HG03196 (cell line): Measurements from ENCODE around the gene DPEP1.
"Not testable (repeated sequence)": the region's sequence is repeated elsewhere in the genome, so short reads cannot be mapped to it uniquely, and the experiment has no call there.

Experiments
- ATAC-seq: cut with Tn5 transposase; IDR thresholded peaks from one replicate; pipeline ENCODE4 v1.9.1; 2021; ENCODE audit not compliant: unreplicated experiment

Gene DPEP1

DNA sequence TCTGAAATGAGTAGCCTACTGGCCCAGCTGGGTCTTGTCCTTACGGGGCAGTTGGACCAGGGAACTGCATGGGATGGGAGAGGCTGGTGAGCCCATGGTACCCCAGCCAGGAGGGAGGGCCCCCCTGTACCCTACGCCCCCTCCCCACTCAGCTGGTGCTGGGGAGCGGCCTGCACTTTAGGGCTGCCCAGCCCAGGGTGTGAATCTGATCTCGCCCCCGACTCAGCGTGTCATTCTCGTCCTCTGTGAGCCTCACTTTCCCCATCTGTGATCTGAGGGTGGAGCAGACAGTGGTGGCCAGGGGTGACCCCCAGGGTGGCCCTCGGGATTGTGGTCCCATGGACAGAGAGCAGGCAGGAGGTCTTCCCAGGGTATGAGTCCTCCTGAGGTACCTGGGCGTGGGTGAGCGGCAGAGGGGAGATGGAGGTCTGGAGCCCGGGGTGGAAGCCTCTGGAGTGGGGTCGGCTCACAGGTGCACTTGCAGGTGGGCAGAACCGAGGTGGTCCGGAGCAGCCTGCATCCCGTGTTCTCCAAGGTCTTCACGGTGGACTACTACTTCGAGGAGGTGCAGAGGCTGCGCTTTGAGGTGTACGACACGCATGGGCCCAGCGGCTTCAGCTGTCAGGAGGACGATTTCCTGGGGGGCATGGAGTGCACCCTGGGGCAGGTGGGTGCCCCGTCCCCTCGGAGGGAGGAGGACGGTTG is 36.2 kb upstream of the DPEP1 start:
- ATAC-seq, result no peak

DNA sequence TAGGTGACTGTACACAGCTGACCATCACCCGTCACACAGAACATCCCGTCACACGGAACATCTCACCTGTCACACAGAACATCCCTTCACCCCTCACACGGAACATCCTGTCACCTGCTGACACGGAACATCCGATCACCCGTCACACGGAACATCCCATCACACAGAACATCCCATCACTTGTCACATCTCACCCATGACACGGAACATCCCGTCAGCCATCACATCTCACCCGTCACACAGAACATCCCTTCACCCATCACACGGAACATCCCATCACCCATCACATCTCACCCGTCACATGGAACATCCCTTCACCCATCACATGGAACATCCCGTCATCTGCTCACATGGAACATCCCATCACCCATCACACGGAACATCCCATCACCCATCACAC is 34.1 kb upstream of the DPEP1 start:
- no peak for ATAC-seq

DNA sequence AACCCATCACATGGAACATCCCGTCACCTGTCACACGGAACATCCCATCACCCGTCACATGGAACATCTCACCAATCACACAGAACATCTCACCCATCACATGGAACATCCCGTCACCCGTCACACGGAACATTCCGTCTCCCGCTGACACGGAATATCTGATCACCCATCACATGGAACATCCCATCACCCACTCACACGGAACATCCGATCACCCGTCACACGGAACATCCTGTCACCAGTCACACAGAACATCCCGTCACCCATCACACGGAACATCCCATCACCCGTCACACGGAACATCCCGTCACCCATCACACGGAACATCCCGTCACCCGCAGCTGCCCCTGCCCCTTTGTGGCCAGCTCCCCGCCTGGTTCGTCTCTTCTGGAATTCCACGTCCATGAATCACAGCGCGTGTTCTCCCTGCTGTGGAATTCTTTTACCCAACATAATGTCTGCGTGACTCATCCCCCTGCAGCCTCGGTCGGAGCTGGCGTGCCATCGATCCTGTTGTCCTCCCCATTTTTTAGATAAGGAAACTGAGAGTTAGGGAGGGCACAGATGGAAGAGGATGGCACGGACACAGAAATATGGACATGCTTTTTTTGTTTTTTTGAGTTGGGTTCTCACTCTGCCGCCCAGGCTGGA is 32.3 kb upstream of the DPEP1 start:
- ATAC-seq, result no peak

DNA sequence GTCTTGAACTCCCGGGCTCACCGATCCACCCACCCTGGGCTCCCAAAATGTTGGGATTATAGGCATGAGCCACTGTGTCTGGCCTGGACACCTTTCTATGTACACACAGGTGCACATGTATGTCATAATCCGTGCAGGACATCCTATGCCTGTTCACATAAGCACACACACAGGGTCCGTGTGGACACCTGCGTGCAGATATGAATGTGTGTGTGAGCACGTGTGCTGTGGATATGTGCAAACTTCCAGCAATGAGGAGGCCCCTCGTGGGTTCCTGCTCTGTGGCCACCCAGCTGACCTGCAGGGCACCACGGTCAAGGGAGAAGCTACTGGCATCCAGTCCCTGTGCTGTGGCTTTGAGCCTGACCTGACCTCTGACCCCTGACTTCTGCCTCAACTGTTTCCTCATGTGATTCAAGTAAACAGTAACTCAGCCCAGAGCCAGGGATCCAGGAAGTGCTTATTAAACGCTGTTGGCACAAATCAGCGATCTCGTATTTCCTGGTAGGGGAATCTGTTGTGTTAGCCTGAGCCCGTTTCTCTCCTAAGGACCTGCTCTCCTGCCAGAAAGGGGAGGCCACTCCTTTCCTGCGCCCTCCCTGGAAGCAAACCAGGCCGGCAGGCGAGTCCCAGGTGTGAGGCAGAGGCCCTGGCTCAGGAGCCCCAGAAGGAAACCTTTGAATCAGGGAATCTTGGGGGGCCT is 31.4 kb upstream of the DPEP1 start:
- no peak for ATAC-seq

DNA sequence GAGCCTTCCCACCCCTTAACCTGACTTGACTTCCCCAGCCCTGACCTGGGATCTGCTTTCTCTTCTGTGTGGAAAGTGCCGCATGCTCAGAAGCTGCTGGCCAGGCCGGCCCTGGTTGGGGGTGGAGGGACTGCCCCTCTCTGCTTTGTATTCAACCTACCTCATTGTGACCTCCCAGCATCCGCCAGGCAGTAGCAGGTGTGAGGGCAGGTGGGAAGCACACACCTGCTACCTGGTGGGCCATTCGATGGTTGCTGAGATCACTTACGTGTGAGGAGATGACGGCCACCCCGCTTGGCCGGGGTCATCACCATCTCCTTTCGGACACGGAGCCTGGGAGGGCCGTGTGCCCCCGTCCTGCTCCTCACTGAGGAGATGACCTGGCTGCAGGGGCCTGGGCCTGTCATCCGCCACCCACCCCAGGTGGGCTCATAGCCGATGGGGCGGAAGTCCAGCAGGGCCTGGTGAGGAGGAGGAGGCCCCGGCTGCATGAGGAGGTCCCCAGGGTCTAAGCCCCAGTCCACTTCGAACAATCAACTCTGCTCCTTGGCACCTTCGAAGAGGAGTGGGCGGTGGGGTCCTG is 30.7 kb upstream of the DPEP1 start:
- no peak for ATAC-seq

DNA sequence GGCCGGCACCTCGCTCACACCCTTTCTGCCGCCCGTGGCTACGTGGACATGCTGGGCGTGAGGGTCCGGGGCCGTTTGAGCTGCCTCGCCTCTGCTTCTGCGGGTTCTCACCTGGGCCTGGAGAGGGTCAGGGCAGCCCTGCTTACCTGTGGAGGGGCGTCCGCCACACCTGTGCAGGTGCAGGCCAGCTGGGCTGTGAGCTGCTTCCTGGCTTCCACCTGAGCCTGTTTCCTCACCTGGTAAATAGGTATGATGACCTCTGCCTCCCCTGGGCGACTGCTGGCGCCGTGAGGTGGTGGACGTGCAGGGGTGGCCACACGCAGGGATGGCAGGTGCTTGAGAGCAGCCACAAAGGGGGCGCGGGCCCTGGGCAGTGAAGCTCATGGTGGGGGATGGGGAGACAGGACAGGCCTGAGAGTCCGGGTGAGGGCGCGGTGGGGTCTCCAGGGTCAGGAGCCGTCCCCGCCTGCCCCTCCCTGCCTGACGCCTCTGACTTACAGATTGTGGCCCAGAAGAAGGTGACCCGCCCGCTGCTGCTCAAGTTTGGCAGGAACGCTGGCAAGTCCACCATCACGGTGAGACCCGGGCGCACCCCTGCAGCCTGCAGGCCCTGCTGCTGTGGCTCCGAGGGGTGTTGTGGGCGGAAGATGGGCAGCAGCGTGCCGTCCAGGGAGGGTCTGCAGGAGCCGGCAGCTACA is 30.1 kb upstream of the DPEP1 start:
- no peak for ATAC-seq

DNA sequence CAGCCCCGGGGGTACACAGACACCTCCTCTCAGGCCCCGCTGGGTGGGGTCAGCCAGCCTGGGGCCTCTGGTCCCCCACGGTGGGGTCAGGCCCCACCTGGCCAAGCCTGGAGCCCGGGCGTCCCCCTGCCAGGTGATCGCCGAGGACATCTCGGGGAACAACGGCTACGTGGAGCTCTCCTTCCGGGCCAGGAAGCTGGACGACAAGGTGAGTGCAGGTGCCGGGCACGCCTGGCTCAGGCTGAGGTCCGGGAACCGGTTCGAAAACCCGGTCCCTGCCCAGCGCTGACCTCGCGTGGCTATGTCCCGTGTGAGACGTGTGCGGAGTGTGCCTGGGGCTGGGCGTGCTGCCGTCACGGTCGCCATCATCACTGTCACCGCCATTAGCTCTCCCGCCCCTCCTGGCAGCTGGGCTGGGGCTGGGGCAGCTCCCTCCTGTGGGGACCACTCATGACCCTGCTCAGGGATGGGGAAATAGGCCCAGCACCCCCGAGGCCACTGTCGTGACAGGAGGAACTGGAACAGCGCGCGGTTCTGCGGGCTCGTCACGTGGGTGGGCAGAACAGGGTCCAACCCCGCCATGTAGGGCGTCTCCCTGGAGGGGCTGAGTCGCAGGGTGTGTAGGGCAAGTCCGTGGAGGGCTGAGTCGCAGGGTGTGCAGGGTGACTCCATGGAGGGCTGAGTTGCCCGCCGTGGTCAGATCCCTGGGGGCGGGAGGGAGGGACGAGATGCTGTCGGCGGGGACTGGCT is 29.4 kb upstream of the DPEP1 start:
- ATAC-seq, result no peak

DNA sequence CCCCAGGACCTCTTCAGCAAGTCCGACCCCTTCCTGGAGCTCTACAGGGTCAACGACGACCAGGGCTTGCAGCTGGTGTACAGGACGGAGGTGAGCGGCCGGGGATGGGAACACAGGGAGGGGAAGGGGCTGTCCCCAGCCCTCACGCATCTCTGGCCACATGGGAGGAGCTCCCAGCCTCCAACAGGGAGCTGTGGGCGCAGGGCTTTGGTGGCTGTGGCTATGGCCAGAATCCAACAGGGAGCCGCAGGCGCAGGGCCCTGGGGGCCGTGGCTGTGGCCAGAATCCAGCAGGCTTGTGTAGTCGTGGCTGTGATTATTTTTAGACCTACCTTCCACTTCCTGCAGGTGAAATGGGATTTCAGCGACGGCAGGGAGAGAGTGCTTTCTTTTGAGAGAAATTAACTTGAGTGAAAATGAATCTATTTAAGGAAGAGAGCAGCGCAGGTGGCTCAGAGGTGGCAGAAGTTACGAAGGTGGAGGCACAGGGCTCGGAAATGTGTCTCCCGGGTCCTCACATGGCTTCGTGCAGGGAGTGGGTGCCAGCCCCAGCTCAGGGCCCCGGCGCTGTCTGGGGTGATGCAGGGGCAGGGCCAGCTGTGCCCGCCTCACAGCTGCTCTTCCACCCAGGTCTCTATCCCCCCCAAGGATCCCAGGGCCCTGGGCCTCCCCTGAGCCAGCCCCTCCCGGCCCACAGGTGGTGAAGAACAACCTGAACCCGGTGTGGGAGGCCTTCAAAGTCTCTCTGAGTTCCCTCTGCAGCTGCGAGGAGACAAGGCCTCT is 28.5 kb upstream of the DPEP1 start:
- no peak for ATAC-seq

DNA sequence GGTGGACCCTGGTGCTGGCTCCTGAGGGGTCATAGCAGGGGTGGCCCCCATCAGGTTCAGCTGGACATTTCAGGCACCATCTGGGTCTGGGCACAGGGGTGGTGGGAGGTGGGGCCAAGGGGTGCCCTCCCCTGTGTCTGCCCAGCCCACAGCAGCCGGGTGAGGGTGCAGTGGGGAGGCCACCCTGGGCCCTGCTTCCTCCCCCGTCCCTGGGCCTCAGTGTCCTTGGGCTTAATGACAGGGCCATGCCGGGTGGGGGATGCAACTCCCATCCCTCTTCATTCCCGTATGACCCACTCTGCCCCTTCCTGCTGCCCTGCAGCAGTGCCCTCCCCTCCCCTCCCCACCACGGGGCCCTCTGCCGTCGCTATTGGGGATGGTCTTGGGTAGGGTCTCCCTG is 27.2 kb upstream of the DPEP1 start:
- no peak for ATAC-seq

DNA sequence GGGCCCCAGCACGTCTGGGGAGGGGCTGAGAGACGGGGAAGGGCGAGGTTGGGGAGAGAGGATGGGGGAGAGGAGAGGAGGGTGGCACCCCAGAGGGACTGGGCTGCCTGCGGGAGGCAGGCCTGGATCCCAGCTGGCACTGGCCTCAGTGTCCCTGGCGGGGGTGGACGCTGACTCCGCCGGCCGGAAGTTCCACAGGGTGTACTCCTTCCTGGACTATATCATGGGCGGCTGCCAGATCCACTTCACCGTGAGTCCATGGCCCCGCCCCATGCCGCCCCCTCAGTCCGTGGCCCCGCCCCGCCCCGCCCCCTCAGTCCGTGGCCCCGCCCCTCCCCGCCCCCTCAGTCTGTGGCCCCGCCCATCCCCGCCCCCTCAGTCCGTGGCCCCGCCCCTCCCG is 26.6 kb upstream of the DPEP1 start:
- no peak for ATAC-seq

DNA sequence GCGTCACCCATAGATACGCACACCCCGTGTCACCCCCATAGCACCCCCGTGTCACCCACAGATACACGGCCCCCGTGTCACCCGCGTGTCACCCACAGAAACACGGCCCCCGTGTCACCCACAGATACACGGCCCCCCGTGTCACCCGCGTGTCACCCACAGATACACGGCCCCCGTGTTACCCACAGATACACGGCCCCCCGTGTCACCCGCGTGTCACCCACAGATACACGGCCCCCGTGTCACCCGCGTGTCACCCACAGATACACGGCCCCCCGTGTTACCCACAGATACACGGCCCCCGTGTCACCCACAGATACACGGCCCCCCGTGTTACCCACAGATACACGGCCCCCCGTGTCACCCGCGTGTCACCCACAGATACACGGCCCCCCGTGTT is 25.8 kb upstream of the DPEP1 start:
- not testable (repeated sequence) for ATAC-seq

DNA sequence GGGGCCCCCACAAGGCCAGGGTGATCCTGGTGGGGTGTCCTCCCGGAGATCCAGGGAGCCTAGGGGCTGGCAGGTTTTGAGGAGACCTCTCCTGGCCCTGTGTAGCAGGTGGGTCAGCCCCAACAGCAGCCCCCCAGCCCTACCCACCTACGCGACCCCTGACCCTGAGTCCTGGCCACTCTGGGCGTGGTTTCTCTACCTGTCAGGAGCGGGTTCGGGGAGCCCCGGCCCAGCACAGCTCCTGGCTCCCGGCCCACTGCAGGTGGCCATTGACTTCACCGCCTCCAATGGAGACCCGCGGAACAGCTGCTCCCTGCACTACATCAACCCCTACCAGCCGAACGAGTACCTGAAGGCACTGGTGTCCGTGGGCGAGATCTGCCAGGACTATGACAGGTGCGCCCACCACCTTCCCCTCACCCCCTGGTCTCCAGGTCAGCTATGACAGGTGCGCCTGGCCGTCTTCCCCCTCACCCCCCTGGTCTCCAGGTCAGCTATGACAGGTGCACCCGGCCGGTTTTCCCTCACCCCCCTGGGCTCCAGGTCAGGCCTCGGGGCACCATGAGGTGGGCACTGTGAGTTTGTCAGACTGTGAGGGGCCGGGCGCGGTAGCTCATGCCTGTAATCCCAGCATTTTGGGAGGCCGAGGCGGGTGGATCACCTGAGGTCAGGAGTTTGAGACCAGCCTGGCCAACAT is 24.9 kb upstream of the DPEP1 start:
- no peak for ATAC-seq

DNA sequence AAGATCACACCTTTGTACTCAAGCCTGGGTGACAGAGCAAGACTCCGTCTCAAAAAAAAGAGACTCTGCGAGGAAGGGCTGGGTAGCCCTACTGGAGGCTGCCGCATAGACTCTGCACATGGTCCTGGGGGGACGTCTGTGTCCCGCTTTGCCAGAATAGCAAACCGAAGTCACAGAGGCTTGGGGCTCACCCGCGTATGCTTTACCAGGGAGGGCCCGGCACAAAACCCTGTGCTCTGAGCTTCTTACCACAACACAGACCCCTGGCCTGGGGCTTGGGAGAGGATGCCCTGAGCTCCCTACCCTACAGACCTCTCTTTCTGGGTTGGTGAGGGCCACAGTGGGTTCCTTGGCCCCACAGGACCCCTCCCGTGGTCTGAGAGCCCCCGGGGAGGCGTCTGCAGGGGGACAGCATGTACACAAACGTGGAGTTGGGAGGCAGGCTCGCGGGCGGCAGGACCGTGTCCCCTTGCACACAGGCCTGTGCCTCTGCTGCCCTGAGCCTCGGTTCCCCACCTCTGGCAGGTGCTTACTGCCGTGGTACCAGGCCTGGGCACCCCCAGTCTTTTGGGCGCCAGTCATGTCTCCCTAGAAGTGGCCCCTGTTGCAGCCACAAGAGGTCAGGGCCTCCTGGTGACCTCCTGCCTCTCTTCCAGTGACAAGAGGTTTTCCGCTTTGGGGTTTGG is 24.1 kb upstream of the DPEP1 start:
- ATAC-seq, result no peak

DNA sequence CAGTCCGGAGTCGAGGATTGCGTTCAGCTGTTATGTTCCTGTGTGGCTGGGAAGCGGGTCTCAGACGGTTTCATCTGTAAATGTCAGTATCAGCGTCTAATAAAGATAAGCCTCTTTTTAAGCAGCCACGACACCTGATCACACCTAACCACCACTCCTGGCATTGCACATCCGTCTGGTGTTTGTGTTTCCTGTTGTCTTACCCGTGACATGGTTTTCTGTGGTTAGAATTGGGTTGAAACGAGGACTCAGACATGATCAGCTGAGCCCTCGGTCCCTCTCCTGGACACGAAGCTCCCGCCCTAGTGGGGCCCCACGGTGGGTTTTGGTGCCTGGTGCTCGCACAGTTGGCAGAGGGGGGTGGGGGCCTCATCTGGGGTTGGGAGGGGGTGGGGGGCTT is 19.6 kb upstream of the DPEP1 start:
- ATAC-seq, result no peak

DNA sequence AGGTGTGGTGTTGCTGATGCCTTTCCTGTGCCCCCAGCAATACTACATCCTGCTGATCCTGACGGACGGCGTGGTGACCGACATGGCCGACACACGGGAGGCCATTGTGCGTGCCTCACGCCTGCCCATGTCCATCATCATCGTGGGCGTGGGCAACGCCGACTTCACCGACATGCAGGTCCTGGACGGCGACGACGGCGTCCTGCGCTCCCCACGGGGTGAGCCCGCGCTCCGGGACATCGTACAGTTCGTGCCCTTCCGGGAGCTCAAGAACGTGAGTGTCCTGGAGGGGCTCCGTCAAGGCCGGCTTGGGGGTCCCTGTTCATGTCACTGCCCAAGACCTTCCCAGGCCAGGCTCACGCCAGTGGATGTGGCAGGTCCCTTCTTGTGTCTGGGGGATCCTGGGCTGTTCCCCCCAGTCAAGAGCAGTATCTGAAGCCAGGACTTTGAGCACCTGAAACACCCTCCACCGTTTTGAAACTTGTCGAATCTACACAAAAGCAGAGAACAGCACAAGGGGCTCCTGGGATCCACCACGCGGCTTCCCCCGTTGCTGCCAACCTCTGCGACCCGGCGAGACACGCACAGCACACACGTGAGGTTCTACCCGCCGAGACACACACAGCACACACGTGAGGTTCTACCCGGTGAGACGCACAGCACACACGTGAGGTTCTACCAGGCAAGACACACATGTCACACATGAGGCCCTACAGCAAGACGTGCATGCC is 17.9 kb upstream of the DPEP1 start:
- no peak for ATAC-seq

DNA sequence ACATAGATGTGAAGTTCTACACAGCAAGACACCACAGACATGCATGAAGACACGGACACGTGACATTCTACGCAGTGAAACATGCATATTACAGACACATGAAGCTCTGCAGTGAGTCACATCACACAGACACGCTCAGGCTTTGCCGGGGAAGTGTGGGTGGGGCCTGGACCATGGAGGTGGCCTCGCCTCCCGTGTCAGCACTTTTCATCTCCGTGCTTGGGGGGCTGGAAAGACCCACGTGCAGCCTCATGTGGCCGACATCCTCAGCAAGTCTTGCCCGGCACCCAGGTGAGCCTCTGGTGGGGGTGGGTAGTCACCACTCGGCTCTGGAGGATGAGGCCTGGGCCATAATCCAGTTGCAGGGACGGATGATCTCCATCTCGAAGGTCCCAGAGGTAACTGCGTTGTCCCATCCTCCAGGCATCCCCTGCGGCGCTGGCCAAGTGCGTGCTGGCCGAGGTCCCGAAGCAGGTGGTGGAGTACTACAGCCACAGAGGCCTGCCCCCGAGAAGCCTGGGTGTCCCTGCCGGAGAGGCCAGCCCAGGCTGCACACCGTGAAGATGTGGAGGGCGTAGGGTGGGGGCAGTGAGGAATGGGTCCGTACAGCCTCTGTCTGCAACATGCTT is 17.3 kb upstream of the DPEP1 start:
- no peak for ATAC-seq

DNA sequence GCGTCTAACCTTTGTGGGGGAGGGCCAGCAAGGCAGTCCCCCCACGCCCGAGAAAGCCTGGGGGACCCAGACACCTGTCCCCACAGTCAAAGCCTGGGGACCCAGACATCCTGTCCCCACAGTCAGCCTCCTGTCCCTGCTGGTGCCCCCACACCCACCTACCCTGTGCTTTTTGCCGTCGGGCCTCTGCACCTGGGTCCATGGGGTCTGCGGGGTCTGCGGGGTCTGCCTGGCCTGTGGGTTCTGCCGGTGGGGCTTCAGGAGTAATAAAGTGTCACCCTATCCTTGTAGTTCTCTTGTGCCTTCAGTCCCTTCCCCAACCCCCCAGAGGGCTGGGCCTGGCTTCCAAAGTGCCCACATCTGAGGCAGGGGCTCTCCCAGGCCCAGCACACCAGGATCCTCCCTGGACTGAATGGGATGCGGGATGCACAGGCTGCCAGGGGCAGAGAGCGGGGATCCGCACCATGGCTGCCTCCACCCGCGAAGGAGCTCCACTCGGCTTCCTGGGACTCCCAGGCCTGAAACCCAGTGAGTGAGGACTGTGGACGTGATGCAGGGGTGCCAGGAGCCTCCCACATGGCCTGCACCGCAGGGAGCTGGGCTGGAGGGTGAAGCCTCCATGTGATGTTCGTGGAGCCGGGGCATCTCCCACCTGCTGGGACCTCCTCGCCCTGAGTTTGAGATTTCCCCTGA is 16.3 kb upstream of the DPEP1 start:
- ATAC-seq, result no peak
